Esophagus (tissue), 2 donors: Measurements from ENCODE around the gene GPR137C. TPM values are rescaled to one million over a fixed set of nuclear protein-coding genes. Genes with fewer than 3 reads are reported as not detected.

Experiments
- H3K27ac ChIP-seq, 2 donors: one replicate each; pipeline ENCODE4 v1.5.1; 2013; ENCODE audit warnings: low read depth in 2 of 2, mild to moderate bottlenecking in 2 of 2, inconsistent platforms in 1 of 2, low read length in 1 of 2, moderate library complexity in 1 of 2
- H3K27me3 ChIP-seq, 2 donors: one replicate each; pipeline ENCODE4 v1.6.1; 2013; ENCODE audit warnings: low read length in 2 of 2, control low read depth in 1 of 2, mild to moderate bottlenecking in 1 of 2; ENCODE audit not compliant: insufficient read depth in 2 of 2, control insufficient read depth in 1 of 2
- H3K36me3 ChIP-seq, 2 donors: one replicate each; pipeline ENCODE4 v1.6.1; 2013; ENCODE audit warnings: low read length in 1 of 2; ENCODE audit not compliant: control insufficient read depth in 2 of 2, insufficient read depth in 2 of 2
- H3K4me1 ChIP-seq, 2 donors: one replicate each; pipeline ENCODE4 v1.6.1; 2013; ENCODE audit warnings: low read length in 1 of 2; ENCODE audit not compliant: control insufficient read depth in 2 of 2, insufficient read depth in 2 of 2
- H3K4me3 ChIP-seq, 2 donors: one replicate each; pipeline ENCODE4 v1.5.1; 2013; ENCODE audit warnings: low read length in 2 of 2, mild to moderate bottlenecking in 2 of 2, low read depth in 1 of 2, moderate library complexity in 1 of 2
- H3K9me3 ChIP-seq, 2 donors: one replicate each; pipeline ENCODE4 v1.6.1; 2013; ENCODE audit warnings: mild to moderate bottlenecking in 2 of 2, low read depth in 1 of 2, low read length in 1 of 2, moderate library complexity in 1 of 2; ENCODE audit not compliant: control insufficient read depth in 2 of 2, insufficient read depth in 1 of 2
- WGBS, 2 donors: extraction: QIAGEN DNeasy Blood & Tissue Kit; methylation state at CpG; one replicate each; pipeline ENCODE4 v1.1.7; 2013; 5-methylcytosine and 5-hydroxymethylcytosine counted together
- polyA plus RNA-seq, 2 donors: library from polyadenylated mRNA; stranded (reverse); fragments of 200-250 nt; gene quantifications; one replicate each; pipeline ENCODE4 v1.2.3, GENCODE V29; 2013
- donor health status: healthy with polysubstance abuse.
- donor health status: Bipolar disorder and iron deficiency.

Gene GPR137C
- polyA plus RNA-seq, 2 donors = 0.11 to 0.26 TPM

DNA sequence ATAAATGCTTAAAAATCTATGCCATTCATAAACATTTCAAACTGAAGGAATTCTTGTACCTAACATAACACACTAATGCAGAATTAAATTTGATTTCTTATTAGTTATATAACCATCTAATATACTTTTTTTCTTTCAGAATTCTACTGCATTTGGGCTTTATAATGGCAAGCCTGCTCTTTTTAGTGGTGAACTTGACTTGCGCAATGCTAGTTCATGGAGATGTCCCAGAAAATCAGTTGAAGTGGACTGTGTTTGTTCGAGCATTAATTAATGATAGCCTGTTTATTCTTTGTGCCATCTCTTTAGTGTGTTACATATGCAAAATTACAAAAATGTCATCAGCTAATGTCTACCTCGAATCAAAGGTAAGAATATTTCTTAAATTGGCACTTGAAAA, 47.3 kb downstream of the GPR137C start:
- no peak overlapping the region for H3K4me3 ChIP-seq

DNA sequence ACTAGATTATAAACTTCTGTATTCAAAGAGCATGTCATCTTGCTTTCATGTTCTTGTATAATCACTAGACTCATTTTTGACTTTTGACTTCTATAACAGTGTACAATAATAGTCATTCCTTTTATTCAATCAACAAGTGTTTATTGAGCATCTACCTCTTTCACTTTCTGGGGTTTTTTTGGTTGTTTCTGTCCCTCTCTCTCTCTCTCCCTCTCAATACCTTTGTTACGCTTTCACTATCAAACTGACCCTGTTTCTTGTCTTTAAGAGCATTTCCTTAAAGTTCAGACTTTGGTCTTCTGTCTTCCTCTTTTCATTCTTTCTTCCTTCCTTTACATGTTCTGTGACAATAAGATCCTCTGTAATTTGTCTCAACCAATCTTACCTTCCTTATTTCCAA, 49.5 kb downstream of the GPR137C start:
- Histone ChIP-seq H3K27ac (no peak overlapping the region), H3K4me3 (no peak overlapping the region), H3K36me3 (no peaks in the 10 kb centered on the region), H3K27me3 (no peaks in the 10 kb centered on the region), H3K4me1 (no peaks in the 10 kb centered on the region), H3K9me3 (no peaks in the 10 kb centered on the region)
- WGBS, 2 donors = 81 to 89% methylated on average over 1 of the region's 1 CpG

More for the DNA sequence above, 47.3 kb downstream of the GPR137C start:
- H3K9me3 ChIP-seq = peaks cover 0 to 2% of the 10 kb centered on the region in 2 donors
- no peaks in the 10 kb centered on the region for H3K4me1 ChIP-seq
- H3K27me3 ChIP-seq = no peaks in the 10 kb centered on the region
- H3K36me3 ChIP-seq = no peaks in the 10 kb centered on the region
- H3K27ac ChIP-seq = no peak overlapping the region
- 88 to 94% methylated on average over 3 of the region's 3 CpGs for WGBS, 2 donors

DNA sequence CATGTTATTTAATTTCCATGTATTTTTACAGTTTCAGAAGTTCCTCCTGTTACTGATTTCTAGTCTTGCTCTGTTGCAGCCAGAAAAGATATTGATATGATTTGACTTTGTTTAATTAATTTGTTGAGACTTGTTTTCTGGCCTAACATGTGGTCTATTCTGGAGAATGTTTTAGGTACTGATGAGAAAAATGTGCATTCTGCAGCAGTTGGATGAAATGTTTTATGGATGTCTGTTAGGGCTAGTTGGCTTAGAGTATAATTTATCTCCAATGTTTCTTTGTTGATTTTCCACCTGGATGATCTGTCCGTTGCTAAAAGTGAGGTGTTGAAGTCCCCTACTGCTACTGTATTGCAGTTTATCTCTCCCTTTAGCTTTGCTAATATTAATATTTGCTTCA, 54.4 kb downstream of the GPR137C start:
- Histone ChIP-seq H3K4me1 (no peaks in the 10 kb centered on the region), H3K36me3 (no peaks in the 10 kb centered on the region), H3K4me3 (no peak overlapping the region), H3K27ac (no peak overlapping the region), H3K9me3 (no peaks in the 10 kb centered on the region), H3K27me3 (no peaks in the 10 kb centered on the region)
- 51 to 79% methylated on average over 1 of the region's 1 CpG for WGBS, 2 donors

DNA sequence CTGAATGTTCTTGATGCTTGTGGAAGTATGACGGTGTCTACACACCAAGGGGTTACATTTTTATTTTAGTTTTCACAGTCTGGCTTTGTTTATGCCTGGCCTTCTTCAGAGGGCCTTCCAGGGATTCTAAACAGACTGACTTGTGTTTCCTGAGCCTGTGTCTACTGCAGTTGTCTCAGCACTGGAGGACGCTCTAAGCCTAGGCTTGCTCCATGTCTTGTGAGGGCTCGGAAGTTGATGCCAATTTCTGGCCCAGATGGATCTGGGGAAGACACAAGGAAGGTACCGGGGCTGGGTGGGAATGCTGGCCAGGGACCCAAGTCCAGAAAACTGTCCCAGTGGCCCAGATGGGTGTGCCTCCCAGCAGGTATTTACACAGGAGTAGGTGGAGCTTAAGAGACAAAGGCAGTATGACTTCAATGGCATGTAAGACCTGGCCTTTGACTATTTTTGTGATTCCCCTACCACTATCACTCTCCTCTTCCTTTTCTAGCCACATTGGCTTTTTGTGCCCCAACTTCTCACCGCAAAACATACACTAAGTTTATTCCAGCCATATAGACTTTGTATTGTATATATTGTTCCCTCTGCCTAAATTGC, 56.9 kb downstream of the GPR137C start:
- WGBS, 2 donors = 94 to 95% methylated on average over 5 of the region's 5 CpGs
- Histone ChIP-seq H3K27ac (no peak overlapping the region), H3K9me3 (no peaks in the 10 kb centered on the region), H3K4me1 (no peaks in the 10 kb centered on the region), H3K36me3 (no peaks in the 10 kb centered on the region), H3K27me3 (no peaks in the 10 kb centered on the region), H3K4me3 (no peak overlapping the region)

DNA sequence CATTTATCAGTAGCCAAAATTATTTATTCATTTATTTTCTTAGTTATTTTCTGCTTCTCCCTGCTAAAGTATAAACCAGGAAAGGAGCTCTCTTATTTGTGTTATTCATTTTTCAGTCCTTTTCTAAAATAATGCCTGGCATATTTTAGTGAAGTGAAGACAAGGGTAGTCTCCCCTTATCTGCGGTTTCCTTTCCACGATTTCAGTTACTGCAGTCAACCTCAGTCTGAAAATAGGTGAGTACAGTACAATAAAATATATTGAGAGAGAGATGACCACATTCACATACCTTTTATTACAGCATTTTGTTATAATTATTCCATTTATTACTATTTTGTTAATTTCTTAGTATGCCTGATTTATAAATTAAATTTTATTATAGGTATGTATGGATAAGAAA, 57.6 kb downstream of the GPR137C start:
- Histone ChIP-seq H3K9me3 (no peaks in the 10 kb centered on the region), H3K36me3 (no peaks in the 10 kb centered on the region), H3K27ac (no peak overlapping the region), H3K4me3 (no peak overlapping the region), H3K27me3 (no peaks in the 10 kb centered on the region), H3K4me1 (no peaks in the 10 kb centered on the region)
- WGBS, 2 donors = 92 to 94% methylated on average over 2 of the region's 2 CpGs

DNA sequence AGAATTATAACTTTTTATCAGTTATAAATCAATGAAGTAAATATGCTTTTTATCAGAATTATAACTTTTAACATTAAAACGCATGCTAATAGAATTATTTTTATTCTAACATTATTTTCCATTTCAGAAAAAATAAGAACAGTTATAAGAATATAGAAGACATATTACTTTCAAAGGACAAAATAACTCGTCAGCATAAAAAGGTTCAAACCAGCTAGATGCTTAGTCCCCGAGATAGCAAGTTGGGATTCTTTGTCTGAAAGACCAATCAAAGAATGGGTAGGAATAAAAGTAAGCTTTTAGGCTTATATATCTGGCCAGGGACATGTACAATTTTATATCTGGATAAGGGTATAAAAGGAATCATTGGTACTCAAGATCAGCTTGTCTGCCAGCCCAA, 66.0 kb downstream of the GPR137C start:
- Histone ChIP-seq H3K4me3 (no peak overlapping the region), H3K9me3 (no peaks in the 10 kb centered on the region), H3K27ac (no peak overlapping the region), H3K27me3 (no peaks in the 10 kb centered on the region), H3K4me1 (no peaks in the 10 kb centered on the region), H3K36me3 (no peaks in the 10 kb centered on the region)
- 92 to 96% methylated on average over 3 of the region's 3 CpGs for WGBS, 2 donors

DNA sequence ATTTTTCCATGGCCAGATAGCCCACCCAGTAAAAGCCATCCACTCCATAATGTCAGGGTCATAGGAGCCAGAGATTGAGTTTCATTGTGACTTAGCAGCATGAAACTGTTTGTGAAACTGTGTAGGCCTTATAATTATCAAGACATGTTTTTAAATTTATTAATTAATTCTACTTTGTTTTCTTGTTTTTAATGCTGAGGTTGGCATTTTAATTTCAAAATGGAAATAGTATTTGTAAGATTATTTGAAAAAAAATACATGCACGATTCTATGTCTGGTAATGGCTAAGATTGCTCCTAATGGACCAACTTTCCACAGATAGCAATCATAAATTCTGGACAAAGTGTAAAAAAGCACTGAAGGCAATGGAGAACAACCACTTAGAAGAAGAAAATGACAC, 67.1 kb downstream of the GPR137C start:
- H3K27ac ChIP-seq = no peak overlapping the region
- no peaks in the 10 kb centered on the region for H3K9me3 ChIP-seq
- no peaks in the 10 kb centered on the region for H3K36me3 ChIP-seq
- H3K4me1 ChIP-seq = no peaks in the 10 kb centered on the region
- no peak overlapping the region for H3K4me3 ChIP-seq
- H3K27me3 ChIP-seq = no peaks in the 10 kb centered on the region
- WGBS, 2 donors = 93 to 96% methylated on average over 1 of the region's 1 CpG

DNA sequence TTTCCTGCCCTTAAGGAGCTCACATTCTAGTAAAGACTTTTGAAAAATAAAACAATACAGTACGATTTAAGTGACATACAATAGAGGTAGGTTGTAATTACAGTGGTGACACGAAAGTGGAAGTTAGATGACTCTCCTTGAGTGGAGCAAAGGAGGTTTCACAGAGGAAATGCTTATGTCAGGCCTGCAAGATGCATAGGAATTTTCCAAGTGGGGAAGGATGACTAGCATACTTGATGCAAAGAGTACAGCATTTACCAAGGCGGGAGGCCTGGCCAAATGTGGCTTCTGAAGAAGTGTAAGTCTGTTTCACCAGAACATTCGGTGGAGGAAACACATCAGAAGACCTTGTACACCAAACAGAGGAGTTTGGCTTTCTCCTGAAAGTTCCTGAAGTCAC, 87.5 kb downstream of the GPR137C start:
- Histone ChIP-seq H3K4me3 (no peak overlapping the region), H3K27me3 (no peaks in the 10 kb centered on the region), H3K36me3 (peaks cover 4% of the 10 kb centered on the region in 2 donors), H3K27ac (no peak overlapping the region), H3K9me3 (no peaks in the 10 kb centered on the region), H3K4me1 (no peaks in the 10 kb centered on the region)
- WGBS, 2 donors = 94 to 95% methylated on average over 4 of the region's 4 CpGs

DNA sequence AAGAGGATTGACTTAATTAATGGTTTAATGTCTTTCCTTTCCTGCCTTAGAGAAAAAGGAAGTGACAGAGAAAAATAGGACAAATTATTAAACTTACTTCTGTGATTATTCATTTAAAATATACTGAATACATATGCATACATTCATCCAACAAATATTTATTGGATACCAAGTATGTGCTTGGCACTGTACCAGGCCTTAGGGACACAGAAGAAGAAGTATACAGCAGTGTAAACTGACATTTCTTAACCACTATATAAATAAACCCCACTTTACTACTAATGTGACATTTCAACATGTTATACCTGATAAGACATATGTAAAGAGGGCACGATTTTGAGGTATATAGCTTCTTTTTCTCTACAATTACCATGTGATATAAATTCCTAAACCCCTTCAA, 89.1 kb downstream of the GPR137C start:
- H3K4me1 ChIP-seq = no peaks in the 10 kb centered on the region
- 96 to 100% methylated on average over 1 of the region's 1 CpG for WGBS, 2 donors
- no peaks in the 10 kb centered on the region for H3K9me3 ChIP-seq
- H3K27ac ChIP-seq = no peak overlapping the region
- H3K4me3 ChIP-seq = no peak overlapping the region
- no peaks in the 10 kb centered on the region for H3K27me3 ChIP-seq
- peaks cover 4 to 6% of the 10 kb centered on the region in 2 donors for H3K36me3 ChIP-seq

DNA sequence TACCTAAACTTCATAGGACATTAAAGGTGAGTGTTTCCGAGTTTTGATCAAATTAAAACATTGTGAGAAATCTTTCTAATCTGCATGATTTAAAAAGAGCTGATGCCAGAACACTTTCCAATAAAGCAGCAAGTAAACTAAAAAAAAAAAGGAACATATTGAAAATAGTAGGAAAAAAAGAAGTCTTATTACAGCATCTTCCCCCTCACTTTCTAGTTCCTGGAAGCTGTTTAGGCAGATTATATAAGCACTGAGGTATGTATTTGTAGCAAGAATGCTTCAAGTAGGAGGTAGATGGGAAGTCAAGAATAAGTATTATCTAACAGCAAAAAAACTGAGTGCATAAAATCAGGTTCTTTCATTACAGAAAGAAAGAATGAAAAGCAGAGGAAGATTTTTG, 96.9 kb downstream of the GPR137C start:
- no peak overlapping the region for H3K27ac ChIP-seq
- no peaks in the 10 kb centered on the region for H3K27me3 ChIP-seq
- 97 to 98% methylated on average over 1 of the region's 1 CpG for WGBS, 2 donors
- H3K9me3 ChIP-seq = no peaks in the 10 kb centered on the region
- H3K4me3 ChIP-seq = no peak overlapping the region
- H3K36me3 ChIP-seq = peaks cover 0 to 6% of the 10 kb centered on the region in 2 donors
- no peaks in the 10 kb centered on the region for H3K4me1 ChIP-seq
